HG03520 (cell line): ENCODE results near the gene EMX2.

ENCODE experiments used
- ATAC-seq: cut with Tn5 transposase; IDR thresholded peaks from one replicate; pipeline ENCODE4 v1.9.1; 2021; ENCODE audit warnings: mild to moderate bottlenecking, moderate library complexity; ENCODE audit not compliant: unreplicated experiment

Gene EMX2

GRCh38 chr10:117596706-117597105 lies 54.2 kb downstream of the EMX2 start:
- no peak for ATAC-seq

- ATAC-seq, result no peak
Observed at GRCh38 chr10:117597216-117597615, 54.7 kb downstream of the EMX2 start.
